Ovary (tissue), 3 donors: ENCODE measurements around the gene TTLL9.

Experiments
- CTCF ChIP-seq, 3 donors: fragments of 450-650 bp in 2 of 3; fragments of 200-600 bp in 1 of 3; IDR thresholded peaks; one replicate each; pipeline versions ENCODE4 v1.5.1 to v1.8.0; 2016 to 2022; ENCODE audit warnings: antibody characterized with exemption in 3 of 3, mild to moderate bottlenecking in 1 of 3
- EP300 ChIP-seq: sonication (generic); formaldehyde crosslinking; IDR thresholded peaks from one replicate; pipeline ENCODE4 v1.6.1; 2017; ENCODE audit warnings: antibody characterized with exemption
- POLR2A ChIP-seq: fragments of 450-650 bp; IDR thresholded peaks from one replicate; pipeline ENCODE4 v1.6.1; 2017; ENCODE audit warnings: antibody characterized with exemption, mild to moderate bottlenecking, moderate library complexity
- donor health status: DM: no; HTN: no; CAD: no.

- TF ChIP-seq CTCF (IDR thresholded peaks at IDR 0.05) (no peak), POLR2A (no peak), EP300 (no peak)
Measured at GRCh38 chr20:31824554-31825313, 45.7 kb upstream of the TTLL9 start.
